GM12865 (cell line): Measurements from ENCODE around the gene SMIM11.

Experiments used
- DNase-seq: peaks from one replicate; pipeline ENCODE4 v3.0.0; 2010; ENCODE audit warnings: low read depth
- H3K4me3 ChIP-seq: 2 replicates; pipeline ENCODE4 v1.5.1; 2011; ENCODE audit warnings: mild to moderate bottlenecking, low read depth, low read length, control low read depth
- TF ChIP-seq, protein P1 (sequence below): IDR thresholded peaks from 2 replicates; pipeline ENCODE4 v1.5.1; 2011; ENCODE audit warnings: low read length, control low read depth, low read depth, inconsistent platforms; ENCODE audit not compliant: insufficient read depth; ENCODE audit errors: missing control alignments

Gene SMIM11

DNA sequence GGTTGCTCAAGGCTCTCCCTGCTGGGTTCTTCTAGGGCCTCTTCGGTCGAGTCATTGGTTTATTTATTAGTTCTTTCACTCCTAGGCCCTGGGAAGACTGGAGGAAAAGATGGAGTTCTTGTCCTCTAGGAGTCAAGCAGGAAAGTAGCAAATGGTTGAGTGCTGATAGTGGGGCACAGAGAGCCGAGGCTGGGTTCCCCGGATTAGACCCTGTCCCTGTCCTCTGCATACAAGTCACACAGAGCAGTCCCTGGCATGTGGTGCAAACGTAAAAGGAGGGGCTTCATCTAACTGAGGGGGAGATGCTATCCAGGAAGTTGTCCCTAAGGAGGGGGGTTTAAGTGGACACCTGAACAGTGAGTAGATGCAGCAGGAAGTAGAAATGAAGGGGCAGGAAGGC lies 30.7 kb upstream of the SMIM11 start:
- TF ChIP-seq, protein P1, sequence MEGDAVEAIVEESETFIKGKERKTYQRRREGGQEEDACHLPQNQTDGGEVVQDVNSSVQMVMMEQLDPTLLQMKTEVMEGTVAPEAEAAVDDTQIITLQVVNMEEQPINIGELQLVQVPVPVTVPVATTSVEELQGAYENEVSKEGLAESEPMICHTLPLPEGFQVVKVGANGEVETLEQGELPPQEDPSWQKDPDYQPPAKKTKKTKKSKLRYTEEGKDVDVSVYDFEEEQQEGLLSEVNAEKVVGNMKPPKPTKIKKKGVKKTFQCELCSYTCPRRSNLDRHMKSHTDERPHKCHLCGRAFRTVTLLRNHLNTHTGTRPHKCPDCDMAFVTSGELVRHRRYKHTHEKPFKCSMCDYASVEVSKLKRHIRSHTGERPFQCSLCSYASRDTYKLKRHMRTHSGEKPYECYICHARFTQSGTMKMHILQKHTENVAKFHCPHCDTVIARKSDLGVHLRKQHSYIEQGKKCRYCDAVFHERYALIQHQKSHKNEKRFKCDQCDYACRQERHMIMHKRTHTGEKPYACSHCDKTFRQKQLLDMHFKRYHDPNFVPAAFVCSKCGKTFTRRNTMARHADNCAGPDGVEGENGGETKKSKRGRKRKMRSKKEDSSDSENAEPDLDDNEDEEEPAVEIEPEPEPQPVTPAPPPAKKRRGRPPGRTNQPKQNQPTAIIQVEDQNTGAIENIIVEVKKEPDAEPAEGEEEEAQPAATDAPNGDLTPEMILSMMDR = no peak
- DNase-seq = no peak
- no peak overlapping the region for H3K4me3 ChIP-seq

DNA sequence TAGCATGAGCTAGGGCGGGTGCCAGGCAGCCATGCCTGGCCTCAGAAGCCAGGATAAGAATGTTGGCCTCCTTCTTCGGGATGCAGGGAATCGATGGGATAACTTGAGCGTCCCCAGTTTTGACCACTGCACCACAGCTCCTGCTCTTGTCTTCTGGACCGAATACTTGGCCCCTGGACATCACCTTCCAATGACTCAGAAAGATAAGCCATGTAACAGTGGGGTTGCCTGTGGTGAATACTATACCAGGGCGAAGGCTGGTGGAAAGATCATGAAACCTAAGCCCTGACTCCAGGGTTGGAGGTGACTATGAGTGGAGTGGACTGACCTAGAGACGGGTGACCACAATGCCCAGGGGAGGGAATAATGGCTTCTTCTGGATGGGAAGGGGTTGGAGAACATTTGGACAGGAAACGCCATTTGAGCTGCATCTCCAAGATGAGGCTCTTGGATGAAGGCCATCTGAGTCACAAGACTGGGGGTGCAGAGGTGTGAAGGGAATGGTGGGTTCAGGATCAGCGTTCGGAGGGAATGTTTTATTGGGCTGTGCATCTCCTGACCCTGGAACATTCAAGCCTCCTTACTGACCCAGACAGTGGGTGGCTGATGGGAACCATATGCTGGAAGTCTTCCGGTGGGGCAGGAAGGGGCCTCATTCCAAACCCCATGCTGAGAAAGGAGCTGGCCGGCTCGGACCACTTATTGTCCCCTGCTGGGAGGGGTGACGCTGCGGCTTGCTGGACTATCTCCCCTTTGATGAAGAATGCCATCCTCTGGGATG lies 30.0 kb upstream of the SMIM11 start:
- no peak for DNase-seq
- H3K4me3 ChIP-seq = no peak overlapping the region
- TF ChIP-seq, protein P1 = no peak

DNA sequence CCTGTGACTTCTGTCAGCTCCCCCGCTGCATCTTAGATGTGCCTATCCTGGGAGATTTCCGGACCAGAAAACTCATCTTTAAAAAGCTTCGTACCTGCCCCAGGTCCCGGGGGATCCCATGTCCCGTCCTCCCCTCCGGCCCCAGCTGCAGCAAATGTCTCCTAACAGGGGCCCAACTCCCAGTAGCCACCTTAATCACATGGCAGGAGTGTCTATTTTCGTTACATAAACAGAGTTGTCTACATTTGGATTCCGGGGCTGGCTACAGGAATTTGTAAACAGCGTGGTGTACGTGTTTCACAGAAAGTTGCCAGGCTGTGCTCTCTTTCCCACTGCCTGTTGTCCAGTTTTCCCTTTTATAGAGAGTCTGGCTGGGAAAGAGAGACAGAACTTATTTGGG lies 29.4 kb upstream of the SMIM11 start:
- TF ChIP-seq, protein P1 = no peak
- DNase-seq = no peak
- H3K4me3 ChIP-seq = no peak overlapping the region

DNA sequence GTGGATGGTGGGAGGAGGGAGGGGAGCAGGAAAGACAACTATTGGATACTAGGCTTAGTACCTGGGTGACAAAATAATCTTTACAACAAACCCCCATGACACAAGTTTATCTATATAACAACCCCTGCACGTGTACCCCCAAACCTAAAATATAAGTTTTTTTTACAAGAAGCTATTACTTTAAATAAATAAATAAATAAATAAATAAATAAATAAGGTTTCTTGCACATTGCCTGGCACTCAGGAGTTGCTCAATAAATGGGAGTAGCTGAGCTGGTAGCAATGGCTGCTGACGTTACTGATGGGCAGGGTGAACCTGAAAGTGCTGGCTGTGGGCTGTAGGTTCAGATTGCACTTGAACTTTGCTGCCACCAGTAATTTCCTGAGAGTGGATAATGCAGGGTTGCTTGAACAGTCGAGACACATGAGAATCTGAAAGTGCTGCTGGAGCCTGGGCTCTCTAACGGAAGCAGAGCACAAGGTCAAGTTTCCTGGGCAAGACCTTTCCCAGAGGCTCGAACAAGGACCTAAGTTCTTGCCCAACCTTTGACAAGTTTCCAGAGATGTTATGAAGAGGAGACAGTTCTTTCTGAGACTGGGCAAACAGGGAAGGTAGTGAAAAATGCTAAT lies 26.3 kb upstream of the SMIM11 start:
- no peak for DNase-seq
- no peak overlapping the region for H3K4me3 ChIP-seq
- TF ChIP-seq, protein P1 = no peak

DNA sequence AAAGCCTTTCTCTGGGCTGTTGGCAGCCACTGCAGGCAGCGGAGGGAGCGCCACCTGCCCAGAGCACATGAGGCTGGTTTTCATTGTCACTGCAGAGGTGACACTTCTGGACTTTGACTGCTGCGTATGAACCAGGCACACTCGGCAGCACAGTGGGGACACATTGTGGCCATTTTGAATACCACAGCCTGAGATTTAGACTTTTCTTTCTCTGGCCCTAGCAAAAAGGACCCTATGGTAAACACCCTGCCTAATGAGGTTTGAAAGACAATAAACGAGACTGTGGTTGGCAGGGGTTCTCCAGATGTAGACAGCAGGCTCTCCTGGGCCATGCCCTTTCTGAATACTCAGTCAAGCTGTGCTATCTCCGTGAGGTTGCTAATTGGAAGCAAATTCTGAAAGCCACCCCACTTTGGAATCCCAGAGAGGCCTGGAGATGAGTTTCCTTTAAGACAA lies 23.5 kb upstream of the SMIM11 start:
- H3K4me3 ChIP-seq = no peak overlapping the region
- peak; percentile 85 for DNase-seq
- TF ChIP-seq, protein P1 = peak; percentile 67

GRCh38 chr21:34352556-34352955 lies 22.8 kb upstream of the SMIM11 start:
- H3K4me3 ChIP-seq = no peak overlapping the region
- TF ChIP-seq, protein P1 = no peak
- no peak for DNase-seq
